Stimulated activated CD8-positive, alpha-beta memory T cell treated with anti-CD3 and anti-CD28 coated beads, Interleukin-2, amount 100 ng/mL, for 1 hour (primary cell): ENCODE results near the gene FAM131A.

ENCODE experiments used
- DNase-seq, 2 donors: peaks; one replicate each; pipeline ENCODE4 v3.0.0-alpha.2; 2020; ENCODE audit warnings: low read depth in 2 of 2

The FAM131A gene

DNA sequence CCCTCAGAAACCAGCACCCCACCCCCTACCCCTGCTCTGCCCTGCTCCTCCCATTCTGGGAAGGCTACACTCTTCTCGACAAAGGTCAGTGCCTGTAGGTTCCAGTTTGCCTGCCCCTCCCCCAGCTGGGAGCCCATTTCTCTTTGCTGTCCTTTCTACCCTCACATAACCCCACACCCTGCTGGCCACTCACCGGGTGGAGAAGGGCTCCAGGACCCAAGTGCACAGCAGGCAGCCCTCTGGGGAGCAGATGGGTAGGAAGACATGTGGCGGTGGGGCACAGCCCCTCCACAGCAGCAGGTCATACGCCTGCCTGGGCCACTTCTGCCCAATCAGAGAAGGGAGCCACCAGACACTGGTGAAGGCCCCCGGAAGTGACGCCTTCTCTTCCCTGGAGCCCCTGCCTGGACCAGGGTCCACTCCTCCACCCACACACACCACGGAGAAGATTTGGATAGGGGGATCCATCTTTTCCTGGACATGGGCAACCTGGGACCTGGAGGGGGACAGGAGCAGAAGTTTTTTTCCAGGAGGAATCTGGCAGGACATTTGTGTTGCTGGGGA, 40.6 kb downstream of the FAM131A start, which contains the start of gene THPO:
THPO (minus strand) TSS at position 326 of the 564 bp plus-strand sequence. CDS start 1,948 bp downstream, outside the sequence.
- DNase-seq, result no peak

- no peak for DNase-seq
Measured at GRCh38 chr3:184378651-184379357, 41.4 kb downstream of the FAM131A start.

GRCh38 chr3:184379358-184380184, 42.2 kb downstream of the FAM131A start, which contains the start of gene CHRD:
CHRD (plus strand) TSS chr3:184380054; CDS start chr3:184380319, 265 bp downstream.
- no peak for DNase-seq

GRCh38 chr3:184380185-184380626, 42.8 kb downstream of the FAM131A start:
- no peak for DNase-seq

- DNase-seq, result no peak
Measured at GRCh38 chr3:184380627-184381260, 43.3 kb downstream of the FAM131A start.

DNA sequence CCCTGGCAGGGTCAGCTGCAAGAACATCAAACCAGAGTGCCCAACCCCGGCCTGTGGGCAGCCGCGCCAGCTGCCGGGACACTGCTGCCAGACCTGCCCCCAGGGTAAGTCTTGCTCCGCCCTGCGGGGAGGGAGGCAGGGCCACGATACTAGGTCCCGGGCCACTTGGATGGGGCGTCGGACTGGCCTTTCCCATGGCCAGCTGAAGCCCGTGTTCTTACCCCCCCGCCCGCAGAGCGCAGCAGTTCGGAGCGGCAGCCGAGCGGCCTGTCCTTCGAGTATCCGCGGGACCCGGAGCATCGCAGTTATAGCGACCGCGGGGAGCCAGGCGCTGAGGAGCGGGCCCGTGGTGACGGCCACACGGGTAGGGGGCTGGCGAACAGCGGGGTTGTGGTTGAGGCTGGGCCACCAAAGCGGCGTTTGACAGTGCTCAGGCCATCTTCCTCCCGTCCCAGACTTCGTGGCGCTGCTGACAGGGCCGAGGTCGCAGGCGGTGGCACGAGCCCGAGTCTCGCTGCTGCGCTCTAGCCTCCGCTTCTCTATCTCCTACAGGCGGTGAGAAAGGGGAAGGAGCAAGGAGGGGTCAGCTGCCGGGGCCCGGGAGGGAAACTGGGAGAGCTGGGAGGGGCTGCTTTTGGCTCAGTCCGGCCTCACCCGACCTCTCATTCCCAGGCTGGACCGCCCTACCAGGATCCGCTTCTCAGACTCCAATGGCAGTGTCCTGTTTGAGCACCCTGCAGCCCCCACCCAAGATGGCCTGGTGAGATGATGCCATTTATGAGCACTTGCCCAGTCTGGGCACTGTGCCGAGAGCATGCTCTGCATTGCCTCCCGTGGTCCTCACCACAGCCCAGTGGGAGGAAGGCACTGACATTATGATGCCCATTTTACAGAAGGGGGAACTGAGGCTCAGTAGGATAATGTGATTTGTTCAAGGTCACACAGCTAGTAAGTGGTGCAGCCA, 44.1 kb downstream of the FAM131A start:
- DNase-seq, result no peak

DNA sequence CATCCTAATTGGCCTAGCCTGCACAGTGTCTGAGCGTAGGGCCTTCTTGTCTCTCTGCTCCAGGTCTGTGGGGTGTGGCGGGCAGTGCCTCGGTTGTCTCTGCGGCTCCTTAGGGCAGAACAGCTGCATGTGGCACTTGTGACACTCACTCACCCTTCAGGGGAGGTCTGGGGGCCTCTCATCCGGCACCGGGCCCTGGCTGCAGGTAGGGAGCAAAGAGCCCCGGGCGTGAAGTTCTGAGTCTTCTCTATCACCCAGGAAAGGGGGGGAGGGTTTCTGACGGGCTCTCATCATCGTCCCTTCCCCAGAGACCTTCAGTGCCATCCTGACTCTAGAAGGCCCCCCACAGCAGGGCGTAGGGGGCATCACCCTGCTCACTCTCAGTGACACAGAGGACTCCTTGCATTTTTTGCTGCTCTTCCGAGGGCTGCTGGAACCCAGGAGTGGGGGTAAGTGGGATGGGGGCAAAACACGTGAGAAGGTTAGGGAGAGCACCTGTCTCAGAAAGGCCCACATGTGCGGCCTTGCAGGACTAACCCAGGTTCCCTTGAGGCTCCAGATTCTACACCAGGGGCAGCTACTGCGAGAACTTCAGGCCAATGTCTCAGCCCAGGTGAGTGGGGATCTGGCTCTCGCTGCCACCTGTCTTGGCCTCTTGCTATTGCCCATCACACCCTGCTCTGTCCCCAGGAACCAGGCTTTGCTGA, 45.1 kb downstream of the FAM131A start:
- no peak for DNase-seq

DNA sequence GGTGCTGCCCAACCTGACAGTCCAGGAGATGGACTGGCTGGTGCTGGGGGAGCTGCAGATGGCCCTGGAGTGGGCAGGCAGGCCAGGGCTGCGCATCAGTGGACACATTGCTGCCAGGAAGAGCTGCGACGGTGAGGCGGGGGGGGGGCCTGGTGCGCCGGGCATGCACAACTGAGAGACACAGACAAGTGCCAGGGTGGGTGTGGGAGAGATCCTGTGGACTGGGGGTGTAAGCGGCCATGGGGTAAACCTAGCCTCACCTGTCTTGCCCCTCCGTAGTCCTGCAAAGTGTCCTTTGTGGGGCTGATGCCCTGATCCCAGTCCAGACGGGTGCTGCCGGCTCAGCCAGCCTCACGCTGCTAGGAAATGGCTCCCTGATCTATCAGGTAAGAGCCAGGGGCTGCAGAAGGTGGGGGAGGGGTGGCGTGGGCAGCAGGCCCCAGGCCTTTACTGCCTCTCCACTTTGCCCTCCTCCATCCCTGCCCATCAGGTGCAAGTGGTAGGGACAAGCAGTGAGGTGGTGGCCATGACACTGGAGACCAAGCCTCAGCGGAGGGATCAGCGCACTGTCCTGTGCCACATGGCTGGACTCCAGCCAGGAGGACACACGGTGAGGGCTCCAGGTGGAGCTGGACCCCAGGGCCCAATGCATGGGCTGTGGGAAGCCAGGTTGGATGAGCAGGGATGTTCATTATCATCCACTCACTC, 45.8 kb downstream of the FAM131A start:
- DNase-seq, result no peak

DNA sequence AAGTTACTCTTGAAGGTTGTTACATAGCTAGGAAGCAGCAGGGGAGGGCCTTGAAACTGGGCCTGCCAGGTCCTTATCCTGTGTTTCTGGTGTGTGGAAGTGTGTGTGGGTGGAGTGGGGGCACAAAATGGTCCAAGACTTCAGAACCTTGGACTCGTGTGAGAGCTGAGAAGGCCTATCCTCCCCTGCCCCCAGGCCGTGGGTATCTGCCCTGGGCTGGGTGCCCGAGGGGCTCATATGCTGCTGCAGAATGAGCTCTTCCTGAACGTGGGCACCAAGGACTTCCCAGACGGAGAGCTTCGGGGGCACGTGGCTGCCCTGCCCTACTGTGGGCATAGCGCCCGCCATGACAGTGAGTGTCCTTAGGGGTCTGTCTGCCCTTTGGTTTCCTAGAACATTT, 46.9 kb downstream of the FAM131A start:
- no peak for DNase-seq

DNA sequence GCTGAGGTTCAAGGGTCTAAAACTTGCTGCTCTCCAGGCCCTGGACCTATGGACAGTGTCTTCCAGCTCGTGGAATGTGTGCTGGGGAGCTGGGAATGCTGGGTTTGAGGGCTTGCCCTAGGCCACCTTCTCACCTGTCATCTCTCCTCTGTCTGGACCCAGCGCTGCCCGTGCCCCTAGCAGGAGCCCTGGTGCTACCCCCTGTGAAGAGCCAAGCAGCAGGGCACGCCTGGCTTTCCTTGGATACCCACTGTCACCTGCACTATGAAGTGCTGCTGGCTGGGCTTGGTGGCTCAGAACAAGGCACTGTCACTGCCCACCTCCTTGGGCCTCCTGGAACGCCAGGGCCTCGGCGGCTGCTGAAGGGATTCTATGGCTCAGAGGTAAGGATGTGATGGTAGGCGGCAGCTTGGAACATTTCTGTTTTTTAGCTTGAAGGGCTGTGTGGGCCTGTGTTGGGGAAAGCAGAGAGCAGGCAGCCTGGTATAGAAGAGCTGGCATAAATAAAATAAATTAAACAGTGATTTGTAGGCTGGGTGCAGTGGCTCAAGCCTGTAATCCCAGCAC, 47.5 kb downstream of the FAM131A start:
- no peak for DNase-seq

DNA sequence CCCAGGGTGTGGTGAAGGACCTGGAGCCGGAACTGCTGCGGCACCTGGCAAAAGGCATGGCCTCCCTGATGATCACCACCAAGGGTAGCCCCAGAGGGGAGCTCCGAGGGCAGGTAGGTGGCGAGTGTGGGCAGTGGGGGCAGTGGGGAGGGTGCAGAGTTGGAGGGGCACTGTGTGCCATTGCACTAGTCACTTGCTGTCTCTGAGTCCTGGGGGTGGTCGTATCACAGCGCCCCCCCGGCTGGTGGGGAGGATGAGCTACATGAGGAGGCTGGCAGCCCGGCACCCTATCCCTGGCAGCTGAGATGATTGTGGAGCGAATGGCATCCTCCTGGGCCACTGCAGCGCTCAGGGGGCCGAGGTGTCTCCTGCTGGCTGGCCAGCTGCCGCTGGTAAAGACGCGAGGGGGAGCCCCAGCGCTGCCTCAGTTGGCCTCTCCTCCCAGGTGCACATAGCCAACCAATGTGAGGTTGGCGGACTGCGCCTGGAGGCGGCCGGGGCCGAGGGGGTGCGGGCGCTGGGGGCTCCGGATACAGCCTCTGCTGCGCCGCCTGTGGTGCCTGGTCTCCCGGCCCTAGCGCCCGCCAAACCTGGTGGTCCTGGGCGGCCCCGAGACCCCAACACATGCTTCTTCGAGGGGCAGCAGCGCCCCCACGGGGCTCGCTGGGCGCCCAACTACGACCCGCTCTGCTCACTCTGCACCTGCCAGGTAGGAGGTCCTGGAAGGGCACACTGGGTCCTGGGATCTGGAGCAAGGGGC, 48.8 kb downstream of the FAM131A start:
- DNase-seq, result no peak

GRCh38 chr3:184387174-184387714, 49.8 kb downstream of the FAM131A start:
- DNase-seq, result no peak

DNA sequence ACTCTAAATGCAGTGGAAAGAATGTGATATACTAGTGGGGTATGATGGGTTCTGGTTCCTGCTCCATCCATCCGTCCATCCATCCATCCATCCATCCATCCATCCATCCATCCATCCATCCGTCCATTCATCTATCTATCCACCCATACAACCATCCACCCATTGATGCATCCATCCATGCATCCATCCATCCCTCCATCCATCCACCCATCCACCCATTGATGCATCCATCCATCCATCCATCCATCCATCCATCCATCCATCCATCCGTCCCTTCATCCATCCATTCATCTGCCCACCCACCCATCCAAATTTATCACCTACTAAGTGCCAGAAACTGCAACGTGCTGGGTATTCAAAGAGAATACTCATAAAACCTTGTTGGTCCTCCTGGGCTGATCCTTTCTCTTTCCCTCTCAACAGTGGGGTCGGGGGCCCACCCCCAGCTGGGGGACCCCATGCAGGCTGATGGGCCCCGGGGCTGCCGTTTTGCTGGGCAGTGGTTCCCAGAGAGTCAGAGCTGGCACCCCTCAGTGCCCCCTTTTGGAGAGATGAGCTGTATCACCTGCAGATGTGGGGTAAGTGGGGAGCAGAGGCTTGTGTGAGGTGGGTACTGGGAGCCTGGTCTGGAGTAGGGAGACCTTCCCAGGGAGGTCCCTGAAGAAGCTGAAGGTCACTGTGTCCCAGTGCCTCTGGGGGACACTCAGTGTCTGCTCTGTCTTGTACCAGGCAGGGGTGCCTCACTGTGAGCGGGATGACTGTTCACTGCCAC, 51.0 kb downstream of the FAM131A start:
- DNase-seq, result no peak

- DNase-seq, result no peak
Measured at GRCh38 chr3:184388936-184389230, 51.5 kb downstream of the FAM131A start.

DNA sequence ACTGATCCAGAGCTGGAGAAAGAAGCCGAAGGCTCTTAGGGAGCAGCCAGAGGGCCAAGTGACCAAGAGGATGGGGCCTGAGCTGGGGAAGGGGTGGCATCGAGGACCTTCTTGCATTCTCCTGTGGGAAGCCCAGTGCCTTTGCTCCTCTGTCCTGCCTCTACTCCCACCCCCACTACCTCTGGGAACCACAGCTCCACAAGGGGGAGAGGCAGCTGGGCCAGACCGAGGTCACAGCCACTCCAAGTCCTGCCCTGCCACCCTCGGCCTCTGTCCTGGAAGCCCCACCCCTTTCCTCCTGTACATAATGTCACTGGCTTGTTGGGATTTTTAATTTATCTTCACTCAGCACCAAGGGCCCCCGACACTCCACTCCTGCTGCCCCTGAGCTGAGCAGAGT, 52.0 kb downstream of the FAM131A start:
- no peak for DNase-seq

DNA sequence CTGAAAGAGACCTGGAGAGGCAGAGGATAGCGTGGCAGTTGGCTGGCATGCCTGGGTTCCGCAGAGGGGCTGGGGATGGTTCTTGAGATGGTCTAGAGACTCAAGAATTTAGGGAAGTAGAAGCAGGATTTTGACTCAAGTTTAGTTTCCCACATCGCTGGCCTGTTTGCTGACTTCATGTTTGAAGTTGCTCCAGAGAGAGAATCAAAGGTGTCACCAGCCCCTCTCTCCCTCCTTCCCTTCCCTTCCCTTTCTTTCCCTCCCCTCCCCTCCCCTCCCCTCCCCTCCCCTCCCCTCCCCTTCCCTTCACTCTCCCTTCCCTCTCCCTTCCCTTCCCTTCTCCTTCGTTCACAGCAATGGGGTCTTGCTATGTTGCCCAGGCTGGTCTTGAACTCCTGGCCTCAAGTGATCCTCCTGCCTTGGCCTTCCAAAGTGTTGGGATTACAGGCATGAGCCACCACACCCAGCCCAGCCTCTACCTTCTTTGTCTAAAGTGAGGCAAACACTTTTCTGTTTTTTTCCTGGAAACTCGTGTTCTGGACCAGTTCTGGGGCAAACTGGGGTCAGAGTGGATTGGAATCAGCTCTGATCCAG, 52.6 kb downstream of the FAM131A start:
- no peak for DNase-seq

DNA sequence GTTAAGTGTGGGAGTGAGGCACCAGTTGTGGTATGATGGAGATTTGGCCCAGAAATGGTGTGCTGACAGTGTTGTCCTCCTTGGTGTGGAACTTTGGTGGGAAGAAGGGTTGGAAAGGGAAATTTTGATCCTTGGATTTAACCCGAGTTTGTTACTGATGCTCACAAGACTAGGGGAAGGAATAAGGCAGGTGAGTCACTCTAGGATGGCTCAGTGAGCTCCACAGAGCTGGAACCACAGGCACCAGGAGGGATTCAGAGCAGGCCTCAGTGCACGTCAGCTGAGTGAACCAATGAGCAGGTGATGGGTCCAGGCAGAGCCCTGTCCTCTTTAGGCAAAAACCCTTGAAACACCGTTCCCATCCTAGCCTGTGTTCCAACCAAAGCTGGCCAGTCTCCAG, 53.9 kb downstream of the FAM131A start:
- no peak for DNase-seq
